Psoas muscle (tissue), 8 donors: ENCODE results near the gene MYG1. TPM values are rescaled to one million over a fixed set of nuclear protein-coding genes. Genes with fewer than 3 reads are reported as not detected.

Source experiments
- ATAC-seq, 4 donors: fragments of 200-7000 bp; cut with Tn5 transposase; one replicate each; pipeline ENCODE4 v1.9.1; 2020; ENCODE audit warnings: moderate library complexity in 3 of 4, mild to moderate bottlenecking in 2 of 4
- DNase-seq, 2 donors: peaks; one replicate each; pipeline ENCODE4 v3.0.0-alpha.2; 2020
- H3K27ac ChIP-seq: fragments of 200-600 bp; one replicate; pipeline ENCODE4 v1.8.0; 2022
- H3K27me3 ChIP-seq, 3 donors: fragments of 200-600 bp in 1 of 3; one replicate each; pipeline versions ENCODE4 v1.6.1 to v1.8.0; 2013 to 2022; ENCODE audit warnings: low read length in 2 of 3, mild to moderate bottlenecking in 2 of 3, moderate library complexity in 1 of 3; ENCODE audit not compliant: insufficient read depth in 3 of 3
- H3K36me3 ChIP-seq, 2 donors: fragments of 200-600 bp in 1 of 2; one replicate each; pipeline versions ENCODE4 v1.6.1 to v1.8.0; 2013 to 2022; ENCODE audit warnings: low read depth in 1 of 2, mild to moderate bottlenecking in 1 of 2, moderate library complexity in 1 of 2; ENCODE audit not compliant: insufficient read depth in 1 of 2
- H3K4me1 ChIP-seq: fragments of 200-600 bp; one replicate; pipeline ENCODE4 v1.8.0; 2022
- H3K4me3 ChIP-seq: fragments of 200-600 bp; one replicate; pipeline ENCODE4 v1.8.0; 2022; ENCODE audit warnings: mild to moderate bottlenecking
- H3K9me3 ChIP-seq: fragments of 200-600 bp; one replicate; pipeline ENCODE4 v1.8.0; 2022
- CTCF ChIP-seq: fragments of 200-600 bp; IDR thresholded peaks from one replicate; pipeline ENCODE4 v1.8.0; 2022; ENCODE audit warnings: antibody characterized with exemption
- WGBS, 3 donors: extraction: QIAGEN DNeasy Blood & Tissue Kit; methylation state at CpG; one replicate each; pipeline versions ENCODE4 v1.1.6 to v1.1.7; 2013; 5-methylcytosine and 5-hydroxymethylcytosine counted together
- intact Hi-C, 2 donors: fragments of 100-400 bp; cut with DNase I; formaldehyde crosslinking; loops; one replicate each; pipeline versions ENCODE4 v1.11.0 to v1.14.2; 2022
- polyA plus RNA-seq, 3 donors: library from polyadenylated mRNA; stranded (reverse); fragments of 200-250 nt; gene quantifications; one replicate each; pipeline ENCODE4 v1.2.3, GENCODE V29; 2013
- total RNA-seq, 4 donors: library from RNA; stranded (reverse); fragmentation: NEBNext Ultra II Directional in 2 of 4; extraction: Animal tissue kit (Norgen Biotek cat#: 25700) in 2 of 4; gene quantifications; one replicate each; pipeline versions ENCODE4 v1.2.1 to v1.2.4, GENCODE V29; 2021 to 2023
- donor health status: healthy with polysubstance abuse.
- donor health status: DM: no; HTN: no; CAD: no; lungs with moderate emphysema.
- donor health status: Bipolar disorder and iron deficiency.
- donor health status: healthy.
- donor health status: DM: yes; HTN: yes; CAD: no.
- donor health status: DM: no; HTN: no; CAD: no.
- donor health status: DM: no; HTN: no; CAD: no.
- donor health status: DM: yes; HTN: yes; CAD: no.

Gene MYG1
- total and polyA plus RNA-seq, 7 donors = 34.6 to 68.9 (median 44.7) TPM

- no peak overlapping the region for H3K4me3 ChIP-seq
- no peak overlapping the region for H3K27ac ChIP-seq
- TF ChIP-seq CTCF = no peak
- no peaks in the 10 kb centered on the region for H3K27me3 ChIP-seq
- 71 to 89% (median 81%) methylated on average over 2 of the region's 2 CpGs for WGBS, 3 donors
- no peaks in the 10 kb centered on the region for H3K4me1 ChIP-seq
- H3K36me3 ChIP-seq = no peaks in the 10 kb centered on the region
- intact Hi-C loops = no loop called here
- DNase-seq = no peak
- no peak for ATAC-seq
- no peaks in the 10 kb centered on the region for H3K9me3 ChIP-seq
Measured at GRCh38 chr12:53265783-53266182, 33.7 kb upstream of the MYG1 start.

GRCh38 chr12:53267306-53267998 lies 32.0 kb upstream of the MYG1 start:
- Histone ChIP-seq H3K27me3 (no peaks in the 10 kb centered on the region), H3K4me3 (peak overlapping the region; percentile 74), H3K9me3 (no peaks in the 10 kb centered on the region), H3K27ac (peak overlapping the region; percentile 32), H3K36me3 (no peaks in the 10 kb centered on the region), H3K4me1 (no peaks in the 10 kb centered on the region)
- DNase-seq (peak in 1 of 2 donors; percentile 29), ATAC-seq (peak in 2 of 4 donors; percentile 42 to 61)
- intact Hi-C loops = no loop called here
- 51 to 55% (median 52%) methylated on average over 18 of the region's 18 CpGs for WGBS, 3 donors
- no peak for TF ChIP-seq CTCF

GRCh38 chr12:53267999-53268629 lies 31.4 kb upstream of the MYG1 start, which contains the start of gene ESPL1:
Gene ESPL1, plus strand, starts transcription at chr12:53268299. Its CDS starts 468 bp downstream, at chr12:53268767.
- no peaks in the 10 kb centered on the region for H3K4me1 ChIP-seq
- ATAC-seq (peak; percentile 90 to 99 (median 94)), DNase-seq (peak; percentile 72 to 81)
- TF ChIP-seq CTCF = no peak
- H3K36me3 ChIP-seq = no peaks in the 10 kb centered on the region
- peak within 1 kb of the TSS; percentile 74 for H3K4me3 ChIP-seq
- H3K27me3 ChIP-seq = no peaks in the 10 kb centered on the region
- no peaks in the 10 kb centered on the region for H3K9me3 ChIP-seq
- 0 to 1% (median 0%) methylated on average over 56 to 58 of the region's 58 CpGs for WGBS, 3 donors
- H3K27ac ChIP-seq = peak within 1 kb of the TSS; percentile 32
- intact Hi-C loops = no loop called here

DNA sequence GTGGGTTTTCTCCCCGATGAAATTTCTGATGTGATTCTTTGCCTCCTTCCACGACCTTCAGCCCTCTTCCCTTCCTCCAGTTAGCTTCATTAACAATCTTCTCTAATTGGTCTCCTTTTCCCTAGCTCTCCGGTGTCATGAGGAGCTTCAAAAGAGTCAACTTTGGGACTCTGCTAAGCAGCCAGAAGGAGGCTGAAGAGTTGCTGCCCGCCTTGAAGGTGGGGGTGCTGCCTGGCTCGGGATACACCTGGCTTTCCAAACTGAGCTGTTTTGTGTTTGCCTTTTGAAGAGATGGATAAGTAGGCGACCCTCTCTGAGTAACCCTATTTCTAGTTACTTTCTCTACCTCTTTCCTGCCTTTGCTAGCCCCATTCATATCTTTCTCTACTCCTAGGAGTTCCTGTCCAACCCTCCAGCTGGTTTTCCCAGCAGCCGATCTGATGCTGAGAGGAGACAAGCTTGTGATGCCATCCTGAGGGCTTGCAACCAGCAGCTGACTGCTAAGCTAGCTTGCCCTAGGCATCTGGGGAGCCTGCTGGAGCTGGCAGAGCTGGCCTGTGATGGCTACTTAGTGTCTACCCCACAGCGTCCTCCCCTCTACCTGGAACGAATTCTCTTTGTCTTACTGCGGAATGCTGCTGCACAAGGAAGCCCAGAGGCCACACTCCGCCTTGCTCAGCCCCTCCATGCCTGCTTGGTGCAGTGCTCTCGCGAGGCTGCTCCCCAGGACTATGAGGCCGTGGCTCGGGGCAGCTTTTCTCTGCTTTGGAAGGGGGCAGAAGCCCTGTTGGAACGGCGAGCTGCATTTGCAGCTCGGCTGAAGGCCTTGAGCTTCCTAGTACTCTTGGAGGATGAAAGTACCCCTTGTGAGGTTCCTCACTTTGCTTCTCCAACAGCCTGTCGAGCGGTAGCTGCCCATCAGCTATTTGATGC lies 30.6 kb upstream of the MYG1 start:
- Histone ChIP-seq H3K4me1 (no peaks in the 10 kb centered on the region), H3K9me3 (no peaks in the 10 kb centered on the region), H3K4me3 (peak overlapping the region; percentile 74), H3K27me3 (no peaks in the 10 kb centered on the region), H3K27ac (no peak overlapping the region), H3K36me3 (no peaks in the 10 kb centered on the region)
- no peak for TF ChIP-seq CTCF
- 55 to 56% (median 56%) methylated on average over 20 of the region's 20 CpGs for WGBS, 3 donors
- intact Hi-C loops = no loop called here
- no peak for ATAC-seq
- DNase-seq = no peak
